IPS DF 4.7 (cell line): ENCODE results near the gene LLPH.

Source experiments
- DNase-seq: peaks from one replicate; pipeline ENCODE4 v3.0.0-alpha.2; 2013; ENCODE audit warnings: low spot score; ENCODE audit errors: extremely low read depth

The LLPH gene

GRCh38 chr12:66092559-66093269, 37.8 kb downstream of the LLPH start:
- DNase-seq = no peak

- no peak for DNase-seq
These were observed 40.4 kb downstream of the LLPH start for GRCh38 chr12:66090157-66090556.

- peak; percentile 68 for DNase-seq
These were observed 43.1 kb downstream of the LLPH start for GRCh38 chr12:66087365-66087943.

GRCh38 chr12:66085998-66086397, 44.6 kb downstream of the LLPH start:
- DNase-seq = no peak

- no peak for DNase-seq
These were observed 45.3 kb downstream of the LLPH start for GRCh38 chr12:66085213-66085612.

GRCh38 chr12:66083766-66084165, 46.8 kb downstream of the LLPH start:
- DNase-seq = no peak

- DNase-seq = no peak
These were observed 47.8 kb downstream of the LLPH start for GRCh38 chr12:66082744-66083143.

GRCh38 chr12:66080791-66081190, 49.8 kb downstream of the LLPH start:
- no peak for DNase-seq

GRCh38 chr12:66077542-66077941, 53.0 kb downstream of the LLPH start:
- DNase-seq = no peak

- DNase-seq = no peak
These were observed 56.0 kb downstream of the LLPH start for GRCh38 chr12:66074561-66074960.

- no peak for DNase-seq
These were observed 58.0 kb downstream of the LLPH start for GRCh38 chr12:66072566-66072965.

- no peak for DNase-seq
These were observed 58.4 kb downstream of the LLPH start for GRCh38 chr12:66072135-66072534.

GRCh38 chr12:66071549-66071948, 59.0 kb downstream of the LLPH start:
- no peak for DNase-seq

- no peak for DNase-seq
These were observed 60.0 kb downstream of the LLPH start for GRCh38 chr12:66070378-66071120.

- DNase-seq = no peak
These were observed 63.5 kb downstream of the LLPH start for GRCh38 chr12:66066929-66067523.
